Gastrocnemius medialis (tissue), 4 donors: ENCODE results near the gene RAVER2.

Experiments
- POLR2A ChIP-seq, 2 donors: fragments of 450-650 bp; IDR thresholded peaks; one replicate each; pipeline ENCODE4 v1.6.1; 2017; ENCODE audit warnings: antibody characterized with exemption in 2 of 2, mild to moderate bottlenecking in 2 of 2, moderate library complexity in 2 of 2
- TF ChIP-seq, protein P1 (sequence below), 5 experiments: fragments of 450-650 bp in 3 of 5; fragments of 200-600 bp in 2 of 5; sonication (generic) in 2 of 5; IDR thresholded peaks in 4 of 5; conservative IDR thresholded peaks in 1 of 5; 1 replicate in 4 of 5; 2 replicates in 1 of 5; pipeline ENCODE4 v1.5.1; 2016 to 2019; ENCODE audit warnings: antibody characterized with exemption in 5 of 5, mild to moderate bottlenecking in 3 of 5, moderate library complexity in 3 of 5

- TF ChIP-seq, protein P1, sequence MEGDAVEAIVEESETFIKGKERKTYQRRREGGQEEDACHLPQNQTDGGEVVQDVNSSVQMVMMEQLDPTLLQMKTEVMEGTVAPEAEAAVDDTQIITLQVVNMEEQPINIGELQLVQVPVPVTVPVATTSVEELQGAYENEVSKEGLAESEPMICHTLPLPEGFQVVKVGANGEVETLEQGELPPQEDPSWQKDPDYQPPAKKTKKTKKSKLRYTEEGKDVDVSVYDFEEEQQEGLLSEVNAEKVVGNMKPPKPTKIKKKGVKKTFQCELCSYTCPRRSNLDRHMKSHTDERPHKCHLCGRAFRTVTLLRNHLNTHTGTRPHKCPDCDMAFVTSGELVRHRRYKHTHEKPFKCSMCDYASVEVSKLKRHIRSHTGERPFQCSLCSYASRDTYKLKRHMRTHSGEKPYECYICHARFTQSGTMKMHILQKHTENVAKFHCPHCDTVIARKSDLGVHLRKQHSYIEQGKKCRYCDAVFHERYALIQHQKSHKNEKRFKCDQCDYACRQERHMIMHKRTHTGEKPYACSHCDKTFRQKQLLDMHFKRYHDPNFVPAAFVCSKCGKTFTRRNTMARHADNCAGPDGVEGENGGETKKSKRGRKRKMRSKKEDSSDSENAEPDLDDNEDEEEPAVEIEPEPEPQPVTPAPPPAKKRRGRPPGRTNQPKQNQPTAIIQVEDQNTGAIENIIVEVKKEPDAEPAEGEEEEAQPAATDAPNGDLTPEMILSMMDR (IDR thresholded peaks at IDR 0.05 in 4 of 5, conservative IDR thresholded peaks at IDR 0.05 in 1 of 5), result no peak
- TF ChIP-seq POLR2A (IDR thresholded peaks at IDR 0.05), result no peak
Observed at GRCh38 chr1:64854674-64855073, 109.8 kb downstream of the RAVER2 start.
